ENCODE data around the gene LIMK1.
"Not testable (repeated sequence)": the region's sequence is repeated elsewhere in the genome, so short reads cannot be mapped to it uniquely, and the experiment has no call there.

LIMK1 gene

DNA sequence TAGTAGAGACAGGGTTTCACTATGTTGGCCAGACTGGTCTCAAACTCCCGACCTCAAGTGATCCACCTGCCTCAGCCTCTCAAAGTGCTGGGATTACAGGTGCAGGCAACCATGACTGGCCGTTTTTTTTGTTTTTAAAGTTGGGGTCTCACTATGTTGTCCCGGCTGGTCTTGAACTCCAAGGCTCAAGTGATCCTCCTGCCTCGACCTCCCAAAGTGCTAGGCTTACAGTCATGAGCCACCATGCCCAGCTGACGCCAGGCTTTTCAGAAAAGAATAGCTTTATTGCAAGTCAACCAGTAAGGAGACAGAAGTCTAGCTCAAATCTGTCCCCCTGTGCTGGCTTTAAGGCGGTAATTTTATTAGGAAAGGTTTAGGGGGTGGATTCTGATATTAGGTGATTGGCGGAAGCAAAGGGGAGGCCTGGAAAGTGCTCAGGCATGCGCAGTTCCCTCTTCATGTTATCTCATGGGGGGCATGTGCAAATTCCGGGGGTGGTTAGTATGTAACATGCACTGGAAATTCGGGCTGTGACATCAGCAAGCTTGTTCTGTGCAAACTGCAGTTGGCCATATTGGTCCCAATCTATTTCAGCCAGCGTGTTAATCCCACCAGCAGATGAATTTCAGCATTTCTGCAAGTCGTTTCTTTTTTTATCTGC is 42.7 kb downstream of the LIMK1 start:
- no peak for DNase-seq

DNA sequence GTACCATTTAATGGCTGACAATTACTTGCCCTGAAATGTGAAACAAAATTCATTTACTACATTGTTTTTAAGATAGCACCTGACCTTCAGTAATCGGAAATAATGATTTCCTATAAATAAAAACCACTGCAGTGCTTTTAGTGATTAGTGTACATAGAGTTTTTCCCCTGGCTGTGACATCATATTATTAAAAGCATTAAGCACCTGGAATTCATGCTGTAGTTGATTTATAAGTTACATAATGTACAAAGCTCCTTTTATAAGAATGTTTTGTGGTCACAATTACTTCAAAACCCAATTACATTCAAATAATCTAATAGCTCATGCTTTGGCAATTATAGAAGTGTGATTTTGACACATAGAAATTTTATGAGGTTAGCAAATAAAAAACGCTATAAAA is 46.3 kb downstream of the LIMK1 start:
- no peak for DNase-seq

DNA sequence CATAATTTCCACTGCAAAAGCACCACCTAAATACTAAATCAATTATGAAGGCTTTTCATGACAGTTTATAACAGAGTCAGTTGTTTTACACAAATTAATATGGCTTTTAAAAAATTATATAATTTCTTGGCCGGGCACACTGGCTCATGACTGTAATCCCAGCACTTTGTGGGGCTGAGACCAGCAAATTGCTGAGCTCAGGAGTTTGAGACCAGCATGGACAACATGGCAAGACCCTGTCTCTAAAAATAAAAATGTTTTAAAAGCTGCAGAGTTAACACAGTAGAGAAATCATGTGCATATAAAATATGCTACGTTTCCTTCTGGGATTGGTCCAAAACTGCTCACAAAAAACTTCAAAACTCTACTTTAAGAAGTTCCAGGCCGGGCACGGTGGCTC is 46.9 kb downstream of the LIMK1 start:
- DNase-seq, result no peak

DNA sequence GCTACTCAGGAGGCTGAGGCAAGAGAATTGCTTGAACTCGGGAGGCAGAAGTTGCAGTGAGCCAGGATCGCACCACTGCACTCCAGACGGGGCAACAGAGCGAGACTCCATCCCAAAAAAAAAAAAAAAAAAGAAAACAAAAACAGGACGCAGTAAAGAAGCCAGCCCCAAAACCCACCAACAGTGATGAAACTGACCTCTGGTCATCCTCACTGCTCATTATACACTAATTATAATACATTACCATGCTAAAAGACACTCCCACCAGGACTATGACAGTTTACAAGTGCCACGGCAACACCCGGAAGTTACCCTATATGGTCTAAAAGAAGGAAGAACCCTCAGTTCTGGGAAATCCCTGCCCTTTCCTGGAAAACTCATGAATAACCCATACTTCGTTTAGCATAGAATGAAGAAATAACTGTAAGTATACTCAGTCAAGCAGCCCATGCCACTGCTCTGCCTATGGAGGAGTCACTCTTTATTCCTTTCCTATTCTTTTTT is 50.6 kb downstream of the LIMK1 start:
- DNase-seq, result peak; percentile 14 to 43

DNA sequence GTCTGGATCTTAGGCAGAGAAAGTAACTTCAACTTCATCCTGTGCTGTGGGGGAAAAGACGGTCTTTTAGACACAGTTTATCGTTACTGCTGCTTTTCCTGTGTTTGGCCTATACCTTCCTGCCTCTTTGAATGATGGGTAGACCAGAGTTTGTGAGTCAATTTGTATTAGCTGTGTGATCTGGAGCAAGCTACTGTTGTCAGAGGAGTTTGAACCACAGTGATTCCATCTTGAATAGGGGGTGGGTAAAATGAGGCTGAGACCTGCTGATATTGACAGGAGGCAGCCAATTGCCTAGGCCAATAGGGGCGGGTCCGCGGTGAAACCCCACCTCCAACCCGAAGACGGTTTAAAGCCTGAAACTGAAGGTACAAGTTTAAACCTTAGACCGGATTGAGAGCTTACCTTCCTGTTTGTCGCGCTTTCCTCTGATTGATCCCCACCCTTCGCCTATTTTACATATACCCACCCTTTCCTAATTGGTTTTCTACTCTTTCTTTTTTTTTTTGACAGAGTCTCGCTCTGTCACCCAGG is 54.8 kb downstream of the LIMK1 start:
- peak in 1 of 2 donors; percentile 43 for DNase-seq

DNA sequence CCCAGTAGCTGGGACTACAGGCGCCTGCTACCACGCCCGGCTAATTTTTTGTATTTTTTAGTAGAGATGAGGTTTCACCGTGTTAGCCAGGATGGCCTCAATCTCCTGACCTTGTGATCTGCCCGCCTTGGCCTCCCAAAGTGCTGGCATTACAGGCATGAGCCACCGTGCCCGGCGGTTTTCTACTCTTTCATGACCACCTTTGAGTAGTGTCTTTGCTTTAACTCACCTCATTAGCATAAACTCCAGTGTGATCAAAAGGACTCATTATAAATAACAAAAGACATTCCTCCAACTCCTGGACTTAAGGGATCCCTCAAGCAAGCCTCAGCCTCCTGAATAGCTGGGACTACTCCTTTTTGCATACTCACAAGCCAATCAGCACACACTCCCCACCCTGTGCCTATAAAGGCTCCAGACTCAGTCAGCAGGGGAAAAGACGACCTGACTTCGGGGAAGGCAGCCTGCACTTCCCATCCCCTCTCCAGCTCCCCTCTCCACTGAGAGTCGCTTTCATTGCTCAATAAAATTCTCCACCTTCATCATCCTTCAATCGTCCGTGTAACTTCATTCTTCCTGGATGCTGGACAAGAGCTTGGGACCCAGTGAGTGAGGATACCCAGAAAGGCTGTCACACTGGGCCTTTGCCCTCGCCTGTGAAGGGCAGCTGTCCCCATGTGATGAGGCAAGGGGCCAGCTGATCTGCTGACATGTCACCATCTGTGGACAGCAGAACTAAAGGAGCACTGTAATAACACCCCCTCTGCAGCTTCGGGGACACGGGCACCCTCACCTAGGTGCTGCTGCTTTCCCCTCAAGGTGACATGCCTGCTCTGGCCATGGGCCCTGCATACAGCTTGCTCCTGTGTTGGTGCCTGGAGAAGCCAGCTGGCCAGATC is 55.6 kb downstream of the LIMK1 start:
- DNase-seq, result no peak

DNA sequence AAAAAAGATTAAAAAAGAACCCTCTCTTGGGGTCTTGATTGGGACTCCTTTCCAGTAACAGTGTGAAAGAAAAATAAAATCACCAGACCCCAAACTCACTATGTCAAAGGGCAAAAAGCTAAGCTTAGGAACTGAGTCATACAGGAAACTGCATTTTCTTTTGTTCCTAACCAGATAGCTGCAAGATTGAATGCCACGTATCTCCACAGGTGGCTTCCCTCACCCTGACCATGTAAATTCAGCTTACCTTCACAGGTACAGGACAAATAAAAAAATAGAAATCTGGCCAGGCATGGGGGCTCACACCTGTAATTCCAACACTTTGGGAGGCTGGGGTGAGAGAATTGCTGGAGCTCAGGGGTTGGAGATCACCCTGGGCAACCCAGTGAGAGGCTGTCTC is 58.1 kb downstream of the LIMK1 start:
- no peak for DNase-seq

DNA sequence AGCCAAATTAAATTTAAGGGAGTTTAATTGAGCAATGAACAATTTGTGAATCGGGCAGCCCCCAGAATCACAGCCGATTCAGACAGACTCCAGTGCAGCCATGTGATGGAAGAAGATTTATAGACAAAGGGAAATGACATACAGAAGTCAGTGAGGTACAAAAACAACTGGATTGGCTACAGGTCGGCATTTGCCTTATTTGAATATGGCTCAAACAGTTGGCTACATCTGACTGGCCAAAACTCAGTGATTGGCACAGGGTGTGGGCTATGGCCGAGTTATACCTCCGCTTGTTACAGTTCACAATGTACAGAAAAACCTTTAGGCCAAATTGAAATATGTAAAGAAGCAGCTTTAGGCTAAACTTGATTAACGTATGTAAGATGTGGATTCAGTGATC is 59.8 kb downstream of the LIMK1 start:
- DNase-seq, result no peak

DNA sequence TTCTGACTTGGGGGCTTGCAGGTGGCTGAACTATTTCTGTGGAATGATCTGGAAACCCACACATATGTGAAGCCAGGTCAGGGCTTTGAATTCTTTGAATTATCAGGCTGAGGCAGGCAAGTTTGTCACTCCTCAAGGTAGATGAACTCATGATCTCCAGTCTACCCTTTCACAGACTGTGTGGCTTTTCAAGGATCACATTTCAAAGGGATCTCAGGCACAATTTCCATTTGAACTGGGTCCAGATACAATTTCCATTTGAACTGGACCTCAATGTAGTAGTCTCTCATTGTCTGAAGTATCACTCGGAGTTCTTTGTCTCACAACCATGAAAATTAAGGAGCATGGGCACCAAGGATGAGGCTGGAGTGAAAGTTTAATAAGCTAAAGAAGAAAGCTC is 64.9 kb downstream of the LIMK1 start:
- no peak for DNase-seq

DNA sequence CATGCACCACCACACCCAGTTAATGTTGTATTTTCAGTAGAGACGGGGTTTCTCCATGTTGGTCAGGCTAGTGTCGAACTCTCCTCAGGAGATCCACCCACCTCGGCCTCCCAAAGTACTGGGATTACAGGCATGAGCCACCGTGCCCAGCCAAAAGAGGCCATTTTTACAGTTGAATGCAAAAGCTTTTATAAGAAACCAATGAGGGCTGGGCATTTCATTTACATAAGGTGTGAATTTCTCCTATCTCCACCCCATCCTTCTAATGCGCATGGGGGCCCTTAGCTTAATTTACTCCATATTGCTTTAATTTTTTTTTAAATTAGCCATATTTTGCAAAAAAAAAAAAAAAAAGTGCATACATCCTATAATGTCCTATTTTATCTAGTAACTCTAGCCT is 65.5 kb downstream of the LIMK1 start:
- no peak for DNase-seq

DNA sequence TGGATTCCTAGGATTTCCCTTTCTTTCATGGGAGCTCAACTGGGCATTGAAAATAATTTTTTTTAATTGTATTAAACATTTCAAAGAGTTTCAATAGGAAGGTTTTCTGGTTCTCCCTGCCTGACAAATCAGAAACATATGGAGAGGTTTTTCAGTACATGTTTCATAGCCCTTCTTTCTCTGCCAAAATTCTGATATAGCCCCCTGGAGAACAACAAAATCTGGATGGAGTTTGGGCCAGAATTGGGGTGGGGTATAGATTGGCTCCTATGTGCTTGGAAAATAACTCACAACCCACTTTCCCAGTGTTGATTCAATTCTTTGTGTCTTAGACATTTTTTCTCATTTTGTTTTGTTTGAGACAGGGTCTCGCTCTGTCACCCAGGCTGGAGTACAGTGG is 66.0 kb downstream of the LIMK1 start:
- DNase-seq, result no peak

DNA sequence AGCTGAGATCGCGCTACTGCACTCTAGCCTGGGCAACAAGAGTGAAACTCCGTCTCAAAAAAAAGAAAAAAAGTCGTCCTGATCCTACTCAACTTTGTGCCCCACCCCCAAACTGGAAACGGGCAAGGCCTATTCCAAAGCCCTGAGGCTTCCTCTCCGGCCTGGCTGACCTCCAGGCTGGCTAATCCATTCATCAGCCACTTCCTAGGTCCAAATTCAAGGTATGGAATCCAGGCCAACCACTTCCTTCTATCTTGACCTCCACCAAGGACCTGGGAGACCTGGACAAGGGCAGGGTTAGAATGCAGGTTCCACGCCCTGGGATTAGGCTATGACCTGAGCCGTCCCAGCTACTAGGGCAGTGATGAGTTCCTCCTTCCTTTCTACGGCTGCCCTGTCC is 70.1 kb downstream of the LIMK1 start:
- no peak for DNase-seq

DNA sequence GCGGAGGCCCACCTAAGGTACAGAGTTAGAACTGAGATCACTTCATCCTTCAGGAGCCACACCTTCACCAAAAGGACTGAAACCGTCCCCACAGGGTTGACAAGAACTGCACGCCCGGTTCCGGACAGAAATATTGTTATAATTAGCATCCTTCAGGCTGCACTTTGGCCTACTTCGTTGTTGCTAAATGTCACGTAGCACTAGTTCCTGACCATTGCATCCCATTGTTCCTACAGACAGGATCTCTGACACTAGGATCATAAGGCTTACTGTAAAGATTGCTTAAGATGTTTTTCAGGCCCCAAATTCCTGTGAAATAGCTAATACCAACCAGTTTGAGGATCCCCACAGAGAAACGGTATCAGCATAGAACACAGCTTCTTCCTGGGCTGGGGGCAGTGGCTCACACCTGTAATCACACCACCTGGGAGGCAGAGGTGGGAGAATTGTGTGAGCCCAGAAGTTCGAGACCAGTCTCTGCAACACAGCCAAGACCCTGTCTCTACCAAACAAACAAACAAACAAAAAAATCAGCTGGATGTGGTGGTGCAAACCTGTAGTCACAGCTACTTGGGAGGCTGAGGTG is 72.3 kb downstream of the LIMK1 start:
- DNase-seq, result no peak

DNA sequence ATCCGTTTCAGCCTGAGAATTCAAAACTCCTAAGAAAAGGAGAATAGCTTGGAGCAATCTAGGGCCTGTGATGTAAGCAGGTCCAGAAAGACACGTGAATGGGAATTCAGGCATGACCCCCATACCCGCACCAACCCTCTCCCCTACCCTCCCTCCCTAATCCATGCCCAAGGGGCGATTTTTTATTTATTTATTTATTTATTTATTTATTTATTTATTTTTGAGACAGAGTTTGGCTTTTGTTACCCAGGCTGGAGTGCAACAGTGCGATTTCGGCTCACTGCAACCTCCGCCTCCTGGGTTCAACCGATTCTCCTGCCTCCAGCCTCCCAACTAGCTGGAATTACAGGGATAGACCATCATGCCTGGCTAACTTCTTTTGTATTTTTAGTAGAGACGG is 74.0 kb downstream of the LIMK1 start:
- no peak for DNase-seq

DNA sequence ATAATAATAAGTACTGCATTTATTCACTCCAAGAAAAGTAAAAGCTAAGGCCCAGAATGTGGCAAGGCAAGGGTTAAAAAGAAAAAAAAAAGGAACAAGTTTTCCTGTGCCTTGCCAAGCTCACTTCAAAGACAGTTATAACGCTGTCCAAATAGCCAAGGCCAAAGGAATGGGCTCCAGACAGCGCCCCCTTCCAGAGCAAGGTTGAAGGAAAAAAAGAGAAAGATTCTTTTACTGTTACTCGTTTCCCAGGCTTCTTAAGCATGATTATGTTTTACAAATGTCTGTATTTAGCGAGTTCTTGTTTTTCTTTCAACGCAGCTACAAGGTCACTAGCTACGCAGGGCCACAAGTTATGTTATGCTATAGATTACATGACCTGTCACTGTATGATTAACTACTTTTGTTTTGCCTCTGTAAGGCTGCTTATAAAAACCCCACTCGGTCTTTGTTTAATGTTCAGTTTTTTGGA is 81.4 kb downstream of the LIMK1 start:
- DNase-seq, result no peak

DNA sequence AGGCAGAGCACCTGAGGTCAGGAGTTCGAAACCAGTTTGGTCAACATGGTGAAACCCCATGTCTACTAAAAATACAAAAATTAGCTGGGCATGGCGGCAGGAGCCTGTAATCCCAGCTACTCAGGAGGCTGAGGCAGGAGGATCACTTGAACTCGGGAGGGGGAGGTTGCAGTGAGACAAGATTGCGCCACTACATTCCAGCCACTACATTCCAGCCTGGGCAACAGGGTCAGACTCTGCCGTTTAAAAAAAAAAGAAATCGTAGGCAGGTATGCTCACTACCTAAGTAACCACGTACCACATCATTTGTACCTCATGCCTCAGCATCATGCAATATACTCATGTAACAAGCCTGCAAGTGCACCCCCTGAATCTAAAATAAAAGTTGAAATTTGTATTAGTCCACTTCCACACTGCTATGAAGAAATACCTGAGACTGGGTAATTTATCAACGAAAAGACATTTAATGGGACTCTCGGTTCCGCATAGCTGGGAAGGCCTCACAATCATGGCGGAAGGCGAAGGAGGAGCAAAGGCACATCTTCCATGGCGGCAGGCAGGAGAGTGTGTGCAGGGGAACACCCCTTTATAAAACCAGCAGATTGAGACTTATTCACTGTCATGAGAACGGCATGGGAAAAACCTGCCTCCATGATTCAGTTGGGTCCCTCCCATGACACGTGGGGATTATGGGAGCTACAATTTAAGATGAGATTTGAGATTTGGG is 82.4 kb downstream of the LIMK1 start:
- DNase-seq, result no peak

DNA sequence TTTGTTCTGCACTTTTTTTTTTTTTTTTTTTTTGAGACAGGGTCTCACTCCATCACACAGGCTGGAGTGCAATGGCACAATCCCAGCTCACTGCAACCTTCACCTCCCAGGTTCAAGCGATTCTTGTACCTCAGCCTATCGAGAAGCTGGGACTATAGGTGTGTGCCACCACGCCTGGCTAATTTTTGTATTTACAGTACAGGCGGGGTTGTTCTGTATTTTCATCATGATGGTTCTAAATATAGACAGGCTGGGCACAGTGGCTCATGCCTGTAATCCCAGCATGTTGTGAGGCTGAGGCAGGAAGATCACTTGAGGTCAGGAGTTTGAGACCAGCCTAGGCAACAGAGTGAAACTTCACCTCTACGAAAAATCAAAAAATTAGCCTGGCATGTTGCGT is 83.7 kb downstream of the LIMK1 start:
- DNase-seq, result not testable (repeated sequence)

All from CD4-positive, alpha-beta T cell treated with Interleukin-4 for 1 hour (primary cell).